ENCODE data around the gene COBLL1.

COBLL1 gene

GRCh38 chr2:164792316-164793170 is 49.1 kb downstream of the COBLL1 start:
- DNase-seq (ENCODE audit: extremely low read depth in 1 of 2, low read depth in 1 of 2) = no peak

GRCh38 chr2:164789968-164790367 is 51.7 kb downstream of the COBLL1 start:
- DNase-seq (ENCODE audit: extremely low read depth in 1 of 2, low read depth in 1 of 2) = no peak

- DNase-seq (ENCODE audit: extremely low read depth in 1 of 2, low read depth in 1 of 2) = no peak
Measured at GRCh38 chr2:164786787-164787186, 54.8 kb downstream of the COBLL1 start.

- no peak for DNase-seq (ENCODE audit: extremely low read depth in 1 of 2, low read depth in 1 of 2)
Measured at GRCh38 chr2:164785457-164785856, 56.2 kb downstream of the COBLL1 start.

- no peak for DNase-seq (ENCODE audit: extremely low read depth in 1 of 2, low read depth in 1 of 2)
Measured at GRCh38 chr2:164784376-164784775, 57.2 kb downstream of the COBLL1 start.

- no peak for DNase-seq (ENCODE audit: extremely low read depth in 1 of 2, low read depth in 1 of 2)
Measured at GRCh38 chr2:164782323-164782722, 59.3 kb downstream of the COBLL1 start.

GRCh38 chr2:164781394-164781793 is 60.2 kb downstream of the COBLL1 start:
- DNase-seq (ENCODE audit: extremely low read depth in 1 of 2, low read depth in 1 of 2) = no peak

- DNase-seq (ENCODE audit: extremely low read depth in 1 of 2, low read depth in 1 of 2) = no peak
Measured at GRCh38 chr2:164780611-164781178, 60.9 kb downstream of the COBLL1 start.

GRCh38 chr2:164779383-164780057 is 62.1 kb downstream of the COBLL1 start:
- DNase-seq (ENCODE audit: extremely low read depth in 1 of 2, low read depth in 1 of 2) = no peak

- DNase-seq (ENCODE audit: extremely low read depth in 1 of 2, low read depth in 1 of 2) = no peak
Measured at GRCh38 chr2:164778723-164779122, 62.9 kb downstream of the COBLL1 start.

- DNase-seq (ENCODE audit: extremely low read depth in 1 of 2, low read depth in 1 of 2) = no peak
Measured at GRCh38 chr2:164777847-164778461, 63.7 kb downstream of the COBLL1 start.

- DNase-seq (ENCODE audit: extremely low read depth in 1 of 2, low read depth in 1 of 2) = no peak
Measured at GRCh38 chr2:164773635-164774034, 68.0 kb downstream of the COBLL1 start.

- no peak for DNase-seq (ENCODE audit: extremely low read depth in 1 of 2, low read depth in 1 of 2)
Measured at GRCh38 chr2:164773091-164773490, 68.5 kb downstream of the COBLL1 start.

GRCh38 chr2:164771897-164772296 is 69.7 kb downstream of the COBLL1 start:
- DNase-seq (ENCODE audit: extremely low read depth in 1 of 2, low read depth in 1 of 2) = no peak

- no peak for DNase-seq (ENCODE audit: extremely low read depth in 1 of 2, low read depth in 1 of 2)
Measured at GRCh38 chr2:164770421-164770916, 71.2 kb downstream of the COBLL1 start.

GRCh38 chr2:164766954-164767320 is 74.7 kb downstream of the COBLL1 start:
- no peak for DNase-seq (ENCODE audit: extremely low read depth in 1 of 2, low read depth in 1 of 2)

GRCh38 chr2:164766216-164766953 is 75.2 kb downstream of the COBLL1 start:
- DNase-seq (ENCODE audit: extremely low read depth in 1 of 2, low read depth in 1 of 2) = no peak

GRCh38 chr2:164764996-164765395 is 76.6 kb downstream of the COBLL1 start:
- DNase-seq (ENCODE audit: extremely low read depth in 1 of 2, low read depth in 1 of 2) = no peak

- DNase-seq (ENCODE audit: extremely low read depth in 1 of 2, low read depth in 1 of 2) = no peak
Measured at GRCh38 chr2:164764474-164764873, 77.1 kb downstream of the COBLL1 start.

GRCh38 chr2:164763431-164763830 is 78.2 kb downstream of the COBLL1 start:
- DNase-seq (ENCODE audit: extremely low read depth in 1 of 2, low read depth in 1 of 2) = no peak

Measured in activated CD8-positive, alpha-beta memory T cell treated with anti-CD3 and anti-CD28 coated beads for 1 hour (primary cell).